Fibroblast of gingiva (primary cell): Measurements from ENCODE around the gene C1QTNF1.

Experiments used
- DNase-seq: peaks from one replicate; pipeline ENCODE4 v3.0.0-alpha.2; 2011; ENCODE audit warnings: low read depth

The C1QTNF1 gene

DNA sequence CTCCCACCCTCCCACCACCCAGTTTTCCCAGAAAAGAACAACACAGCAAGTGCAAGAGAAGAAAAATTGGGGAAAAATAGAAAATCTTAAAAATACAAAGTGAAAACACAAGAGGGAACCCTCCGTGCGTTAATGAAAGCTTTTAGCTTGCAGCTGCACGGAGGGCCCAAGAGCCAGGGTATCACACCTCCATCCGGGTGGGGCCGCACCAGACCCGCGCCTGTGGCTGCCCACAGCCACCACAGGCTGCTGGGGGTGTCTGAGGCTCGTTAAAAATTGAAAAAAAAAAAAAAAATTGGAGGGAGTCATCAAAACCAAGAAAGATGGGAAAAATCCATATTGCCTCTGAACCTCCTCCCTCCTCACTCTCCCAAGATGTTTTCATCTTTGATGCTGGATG lies 69.3 kb downstream of the C1QTNF1 start:
- no peak for DNase-seq

GRCh38 chr17:79094261-79094660 lies 70.3 kb downstream of the C1QTNF1 start:
- no peak for DNase-seq

DNA sequence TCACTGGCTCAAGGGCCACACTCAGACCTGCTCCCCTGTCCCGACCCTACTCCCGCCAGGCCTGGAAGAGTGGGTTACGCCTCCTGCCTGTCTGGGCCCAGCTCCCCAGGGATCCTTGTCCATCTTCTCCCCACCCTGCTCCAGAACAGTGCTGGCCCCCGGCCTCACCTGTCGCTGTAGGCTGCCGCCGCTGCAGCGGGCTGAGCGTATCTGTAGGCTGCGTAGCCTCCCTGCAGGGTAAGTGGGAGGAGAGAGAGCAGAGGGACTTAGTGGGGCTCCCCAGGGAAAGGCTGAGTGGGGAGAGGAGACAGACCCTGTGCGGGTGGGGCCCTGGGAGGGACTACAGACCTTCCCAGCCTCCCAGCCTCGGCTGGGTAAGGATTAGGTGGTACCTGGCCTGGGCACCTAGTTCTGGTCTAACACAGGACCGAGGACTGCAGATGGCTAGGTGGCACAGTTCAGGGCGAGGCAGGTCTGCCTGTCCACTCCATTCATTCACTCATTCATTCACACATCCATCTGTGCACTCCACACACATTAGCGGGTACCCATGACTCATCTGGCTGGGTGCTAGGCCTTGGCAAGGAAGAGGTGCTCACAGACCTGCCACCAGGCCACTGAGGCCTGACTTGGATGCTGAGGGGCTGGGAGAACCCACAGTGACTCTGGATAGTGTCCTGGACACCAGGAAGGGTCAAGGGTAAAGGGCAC lies 71.5 kb downstream of the C1QTNF1 start:
- no peak for DNase-seq

- no peak for DNase-seq
Observed at GRCh38 chr17:79096477-79096876, 72.5 kb downstream of the C1QTNF1 start.

GRCh38 chr17:79097226-79098055 lies 73.5 kb downstream of the C1QTNF1 start:
- DNase-seq, result no peak

DNA sequence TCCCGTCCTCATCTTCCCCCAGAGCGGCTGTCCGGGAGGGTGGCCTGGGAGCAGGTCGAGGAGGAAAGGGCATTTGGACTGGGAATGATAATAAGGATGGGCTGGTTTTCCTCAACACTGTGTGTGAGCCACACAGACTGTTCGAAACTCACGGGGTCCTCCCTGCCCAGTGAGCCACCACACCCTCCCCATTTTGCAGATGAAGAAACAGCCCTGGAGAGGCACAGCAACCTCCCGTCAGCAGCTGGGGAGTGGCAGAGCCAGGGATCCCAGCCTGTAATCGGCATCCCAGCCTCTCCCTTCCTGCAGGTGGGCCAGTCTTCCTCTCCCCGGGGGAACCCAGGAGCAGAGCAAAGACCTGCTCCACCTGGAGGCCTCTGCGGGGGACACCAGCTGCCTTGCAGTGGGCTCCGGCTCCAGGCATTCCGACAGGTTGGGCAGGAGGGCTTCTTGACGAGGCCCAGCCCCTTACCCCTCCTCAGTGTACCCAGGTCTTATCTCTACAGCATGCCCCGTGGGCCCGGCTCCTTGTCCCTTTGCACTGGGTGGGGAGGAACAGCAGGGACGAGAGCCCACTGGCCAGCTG lies 74.4 kb downstream of the C1QTNF1 start:
- DNase-seq, result no peak
